Ectodermal cell (in vitro differentiated cells): Measurements from ENCODE around the gene JARID2.

ENCODE experiments used
- H3K27ac ChIP-seq: 2 replicates; pipeline ENCODE4 v1.7.0; 2013; ENCODE audit warnings: mild to moderate bottlenecking, low read depth, low read length; ENCODE audit not compliant: insufficient read depth, poor library complexity, severe bottlenecking
- H3K27me3 ChIP-seq: 2 replicates; pipeline ENCODE4 v1.7.0; 2013; ENCODE audit warnings: mild to moderate bottlenecking, low read length; ENCODE audit not compliant: insufficient read depth, control insufficient read depth, poor library complexity, severe bottlenecking
- H3K36me3 ChIP-seq: one replicate; pipeline ENCODE4 v1.7.0; 2013; ENCODE audit warnings: low read length; ENCODE audit not compliant: control insufficient read depth, insufficient read depth
- H3K4me1 ChIP-seq: one replicate; pipeline ENCODE4 v1.7.0; 2013; ENCODE audit warnings: low read length; ENCODE audit not compliant: control insufficient read depth, insufficient read depth
- H3K4me3 ChIP-seq: 2 replicates; pipeline ENCODE4 v1.7.0; 2013; ENCODE audit warnings: low read depth, low read length, control low read depth; ENCODE audit not compliant: insufficient read depth
- H3K9me3 ChIP-seq: 2 replicates; pipeline ENCODE4 v1.7.0; 2013; ENCODE audit warnings: mild to moderate bottlenecking, low read length, moderate library complexity; ENCODE audit not compliant: control insufficient read depth
- WGBS, 2 experiments: methylation state at CpG; one replicate each; pipeline ENCODE4 v1.1.7; 2013; ENCODE audit warnings: missing lambda C conversion rate in 2 of 2; 5-methylcytosine and 5-hydroxymethylcytosine counted together

JARID2 gene

DNA sequence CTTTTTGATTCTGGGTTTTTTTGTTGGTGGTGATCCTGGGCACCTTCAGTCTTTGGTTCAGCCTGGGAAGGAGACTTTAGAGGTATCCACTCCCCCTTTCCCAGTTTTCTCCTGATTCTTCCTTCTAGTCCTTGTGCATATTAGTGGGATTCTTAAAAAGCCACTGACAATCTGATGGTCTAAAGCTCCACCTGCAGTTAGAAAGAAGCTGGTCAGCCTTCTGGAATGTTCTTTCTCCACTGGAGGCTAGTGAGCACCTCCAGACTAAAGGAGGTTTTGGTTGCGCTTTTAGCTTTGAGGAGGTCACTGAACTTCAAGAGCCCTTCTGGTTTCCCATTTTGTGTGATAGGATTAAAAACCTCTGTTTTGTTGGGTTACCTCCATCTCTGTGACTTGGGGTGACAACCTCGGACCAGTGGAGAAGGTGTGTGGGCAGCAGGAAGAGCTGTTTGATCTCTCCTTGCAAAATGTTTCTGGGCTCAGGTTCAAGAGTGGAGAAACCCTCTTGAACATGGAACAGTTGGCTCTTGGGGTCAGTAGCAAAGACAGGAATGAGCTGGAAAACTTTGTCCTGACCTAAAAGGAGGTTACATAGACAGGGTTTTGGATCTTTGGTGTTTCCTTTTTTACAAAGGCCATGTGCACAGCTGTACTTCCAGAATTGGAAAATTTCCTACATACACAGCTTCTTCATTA, 29.0 kb downstream of the JARID2 start:
- no peak overlapping the region for H3K27ac ChIP-seq
- no peaks in the 10 kb centered on the region for H3K36me3 ChIP-seq
- 94 to 96% methylated on average over 2 of the region's 2 CpGs for WGBS, 2 experiments
- H3K9me3 ChIP-seq = no peaks in the 10 kb centered on the region
- peaks cover 12% of the 10 kb centered on the region for H3K4me1 ChIP-seq
- no peak overlapping the region for H3K4me3 ChIP-seq
- no peaks in the 10 kb centered on the region for H3K27me3 ChIP-seq

DNA sequence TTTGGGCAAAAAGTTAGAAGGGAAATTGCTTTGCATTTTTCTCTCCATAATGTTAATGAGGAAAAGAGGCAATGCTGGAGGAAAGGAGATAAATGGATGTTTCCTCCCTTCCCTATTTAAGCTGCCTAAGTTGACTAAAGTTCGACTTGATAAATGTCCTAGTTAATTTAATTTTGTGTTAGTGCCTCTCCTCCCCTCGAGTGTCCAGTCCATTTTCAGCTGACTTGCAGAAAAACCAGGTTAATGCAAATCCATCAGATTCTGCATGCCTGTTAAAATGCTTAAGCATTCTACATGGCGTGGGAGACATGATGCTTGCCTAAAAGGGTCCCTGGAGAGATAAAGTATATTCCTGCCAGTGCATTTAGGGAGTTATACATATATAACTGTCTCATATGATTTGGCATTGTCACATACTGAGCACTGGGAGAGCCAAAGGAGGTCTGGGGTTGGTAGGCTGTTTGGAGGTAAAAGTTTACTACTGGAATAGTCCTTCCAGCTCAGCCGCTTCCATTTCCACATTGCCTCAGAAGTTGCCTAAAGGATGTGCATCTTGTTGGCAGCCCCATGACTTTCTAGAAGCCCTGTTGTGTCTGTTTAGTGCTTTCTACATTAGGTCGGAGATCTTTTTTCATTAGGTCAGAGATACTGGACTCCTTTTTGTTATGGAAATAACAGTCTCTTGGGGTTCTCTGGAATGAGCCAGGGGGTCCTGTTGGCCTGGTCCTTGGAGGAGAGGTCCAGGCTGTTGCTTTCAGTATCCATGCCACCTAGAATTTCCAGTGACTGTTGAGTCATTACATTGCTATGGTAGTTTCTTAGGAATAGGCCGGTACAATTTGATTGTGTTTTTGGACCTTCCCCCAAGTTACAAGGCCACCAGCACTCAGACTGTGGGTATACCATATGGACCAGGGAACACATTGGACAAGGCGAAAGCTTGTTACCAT, 30.4 kb downstream of the JARID2 start:
- H3K4me3 ChIP-seq = no peak overlapping the region
- peaks cover 12% of the 10 kb centered on the region for H3K4me1 ChIP-seq
- no peak overlapping the region for H3K27ac ChIP-seq
- 91 to 93% methylated on average over 7 of the region's 7 CpGs for WGBS, 2 experiments
- H3K9me3 ChIP-seq = no peaks in the 10 kb centered on the region
- no peaks in the 10 kb centered on the region for H3K27me3 ChIP-seq
- H3K36me3 ChIP-seq = no peaks in the 10 kb centered on the region

DNA sequence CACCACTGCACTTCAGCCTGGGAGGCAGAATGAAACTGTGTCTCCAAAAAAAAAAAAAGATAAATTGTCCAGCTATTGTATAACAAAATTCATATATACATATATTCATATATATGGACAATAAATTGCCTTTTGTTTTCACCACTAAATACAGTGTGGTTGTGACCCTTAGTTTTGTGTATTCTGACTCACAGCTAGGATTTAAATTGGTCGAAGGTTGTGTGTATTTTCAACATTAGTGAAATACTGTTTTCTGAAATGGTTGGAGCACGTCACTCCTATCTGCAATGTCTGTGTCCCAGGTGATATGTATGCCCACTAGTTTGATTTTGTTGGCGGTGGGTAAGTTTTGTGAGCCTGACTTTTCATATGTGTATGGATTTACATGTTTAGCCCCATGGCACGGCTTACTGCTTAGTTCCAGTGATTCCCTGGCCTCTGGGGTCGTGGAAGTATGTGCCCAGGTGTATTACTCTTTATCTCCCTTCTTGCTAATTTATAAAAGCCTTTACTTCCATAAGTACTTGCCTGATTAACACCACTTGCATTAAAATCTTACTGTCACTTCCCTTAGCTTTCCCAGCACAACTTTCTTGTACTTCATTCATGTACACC, 33.3 kb downstream of the JARID2 start:
- no peaks in the 10 kb centered on the region for H3K9me3 ChIP-seq
- H3K27ac ChIP-seq = no peak overlapping the region
- WGBS, 2 experiments = 80 to 86% methylated on average over 5 of the region's 5 CpGs
- H3K4me1 ChIP-seq = peaks cover 12% of the 10 kb centered on the region
- no peaks in the 10 kb centered on the region for H3K36me3 ChIP-seq
- no peaks in the 10 kb centered on the region for H3K27me3 ChIP-seq
- H3K4me3 ChIP-seq = no peak overlapping the region

DNA sequence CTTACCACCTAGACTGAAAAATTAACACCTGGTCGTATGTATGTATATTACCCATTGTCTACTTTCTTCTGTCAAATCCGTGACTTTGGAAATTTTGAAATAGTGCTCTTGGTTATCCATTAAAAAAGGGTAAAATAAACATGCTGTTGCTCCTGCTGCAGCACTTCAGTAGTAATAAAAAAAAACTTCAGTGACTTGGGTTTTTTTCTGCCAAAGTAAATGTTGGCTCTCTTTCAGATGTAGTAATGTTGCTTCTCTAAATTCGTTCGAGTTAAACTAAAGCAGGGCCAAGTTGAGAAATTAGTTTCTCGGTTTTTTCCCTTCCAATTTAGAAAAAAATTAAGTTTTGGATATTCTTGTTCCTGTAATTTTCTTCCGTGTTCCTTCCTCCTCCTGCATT, 34.2 kb downstream of the JARID2 start:
- no peak overlapping the region for H3K27ac ChIP-seq
- WGBS, 2 experiments = 93% methylated on average over 5 to 6 of the region's 6 CpGs

GRCh38 chr6:15280961-15281360, 35.1 kb downstream of the JARID2 start:
- peaks cover 3% of the 10 kb centered on the region for H3K4me1 ChIP-seq
- H3K4me3 ChIP-seq = no peak overlapping the region
- no peaks in the 10 kb centered on the region for H3K27me3 ChIP-seq
- H3K27ac ChIP-seq = no peak overlapping the region
- H3K36me3 ChIP-seq = no peaks in the 10 kb centered on the region
- H3K9me3 ChIP-seq = no peaks in the 10 kb centered on the region
- WGBS, 2 experiments = 93 to 96% methylated on average over 8 of the region's 8 CpGs

More for the DNA sequence above, 34.2 kb downstream of the JARID2 start:
- Histone ChIP-seq H3K4me3 (no peak overlapping the region), H3K27me3 (no peaks in the 10 kb centered on the region), H3K4me1 (peaks cover 9% of the 10 kb centered on the region), H3K36me3 (no peaks in the 10 kb centered on the region), H3K9me3 (no peaks in the 10 kb centered on the region)

- Histone ChIP-seq H3K27ac (no peak overlapping the region), H3K4me1 (no peaks in the 10 kb centered on the region), H3K27me3 (no peaks in the 10 kb centered on the region), H3K36me3 (no peaks in the 10 kb centered on the region), H3K4me3 (no peak overlapping the region), H3K9me3 (no peaks in the 10 kb centered on the region)
- WGBS, 2 experiments = 90 to 95% methylated on average over 4 of the region's 4 CpGs
Measured at GRCh38 chr6:15282334-15282733, 36.5 kb downstream of the JARID2 start.

DNA sequence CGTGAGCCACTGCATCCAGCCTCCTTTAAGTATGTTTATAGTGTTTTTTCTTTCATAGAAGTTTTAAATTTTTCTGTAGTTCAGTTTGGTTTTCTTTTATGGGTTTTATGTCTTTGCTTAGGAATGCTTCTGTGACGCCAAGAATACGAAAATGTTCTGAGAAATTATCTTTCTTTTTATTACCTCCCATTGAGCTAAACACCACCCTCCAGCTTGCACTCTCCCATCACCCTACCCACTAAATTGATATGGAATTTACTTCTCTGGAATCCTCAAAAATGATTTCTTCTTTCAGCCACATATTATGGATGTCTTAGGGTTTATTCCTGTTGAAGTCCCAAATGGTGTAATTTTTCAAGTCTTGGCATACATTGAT, 38.1 kb downstream of the JARID2 start:
- H3K4me1 ChIP-seq = no peaks in the 10 kb centered on the region
- H3K9me3 ChIP-seq = no peaks in the 10 kb centered on the region
- H3K36me3 ChIP-seq = no peaks in the 10 kb centered on the region
- H3K27me3 ChIP-seq = no peaks in the 10 kb centered on the region
- H3K27ac ChIP-seq = no peak overlapping the region
- WGBS, 2 experiments = 93 to 98% methylated on average over 3 of the region's 3 CpGs
- no peak overlapping the region for H3K4me3 ChIP-seq

DNA sequence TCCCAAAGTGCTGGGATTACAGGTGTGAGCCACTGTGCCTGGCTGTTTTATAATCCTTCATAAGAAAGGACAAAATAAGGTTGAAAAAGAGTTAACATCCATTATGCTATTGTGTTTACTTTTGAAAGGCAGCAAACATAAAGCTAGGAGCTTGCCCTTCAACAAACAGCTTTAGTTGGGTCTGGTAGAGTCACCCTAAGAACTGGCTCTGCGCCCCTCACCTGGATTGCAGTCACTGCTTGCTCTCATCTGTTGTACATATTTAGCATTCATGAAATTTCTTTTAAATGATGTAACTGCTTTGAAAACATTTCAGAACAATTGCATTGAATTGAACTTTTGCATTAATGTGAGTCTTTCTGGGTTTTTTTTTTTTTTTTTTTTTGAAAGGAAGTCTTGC, 38.9 kb downstream of the JARID2 start:
- WGBS, 2 experiments = 86 to 88% methylated on average over 1 of the region's 1 CpG
- no peak overlapping the region for H3K27ac ChIP-seq
- no peak overlapping the region for H3K4me3 ChIP-seq

DNA sequence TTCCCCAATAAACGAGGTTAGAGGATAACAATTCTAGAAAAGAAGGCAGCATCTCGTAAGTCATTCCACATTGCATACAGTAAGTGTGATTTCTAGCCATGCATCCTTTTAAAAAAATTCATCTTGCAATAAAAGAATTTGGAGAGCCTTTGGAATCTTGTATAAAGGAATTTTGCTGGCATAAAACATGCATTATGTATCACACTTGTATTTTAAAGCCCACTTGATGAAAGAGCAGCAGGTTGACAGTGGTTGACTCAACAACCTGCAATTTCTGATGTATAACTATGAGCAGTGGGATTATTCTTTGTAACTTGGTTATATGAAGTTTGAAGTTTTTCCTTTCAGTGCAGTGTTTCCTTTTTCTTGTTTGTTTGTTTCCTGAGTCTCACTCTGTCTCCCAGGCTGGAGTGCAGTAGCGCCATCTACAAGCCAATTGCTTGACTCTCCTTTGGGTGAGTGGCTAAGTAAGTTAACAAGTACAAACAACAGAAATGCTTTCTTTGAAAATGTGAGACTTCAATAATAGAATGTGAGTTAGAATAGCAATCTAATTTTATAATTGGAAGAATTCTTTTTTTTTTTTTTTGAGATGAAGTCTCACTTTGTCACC, 39.9 kb downstream of the JARID2 start:
- Histone ChIP-seq H3K9me3 (no peaks in the 10 kb centered on the region), H3K36me3 (no peaks in the 10 kb centered on the region), H3K4me1 (no peaks in the 10 kb centered on the region), H3K27ac (no peak overlapping the region), H3K27me3 (no peaks in the 10 kb centered on the region), H3K4me3 (no peak overlapping the region)
- WGBS, 2 experiments = 92% methylated on average over 2 to 3 of the region's 3 CpGs

More for the DNA sequence above, 38.9 kb downstream of the JARID2 start:
- Histone ChIP-seq H3K9me3 (no peaks in the 10 kb centered on the region), H3K27me3 (no peaks in the 10 kb centered on the region), H3K4me1 (no peaks in the 10 kb centered on the region), H3K36me3 (no peaks in the 10 kb centered on the region)
